Natural killer cell treated with Interleukin-12 subunit alpha and Interleukin-12 subunit beta and Interleukin-15 and Interleukin-18, amount 100 ng/mL, for 72 hours (primary cell): ENCODE measurements around the gene MYO18A. TPM values are rescaled to one million over a fixed set of nuclear protein-coding genes. Genes with fewer than 3 reads are reported as not detected.

Experiments
- ATAC-seq, 2 donors: fragments of 150-1000 bp; cut with Tn5 transposase in 1 of 2; sonication (Bioruptor Pico), chemical (Tn5 transposase) in 1 of 2; 2 replicates each; pipeline ENCODE4 v1.10.0; 2021
- DNase-seq: peaks from one replicate; pipeline ENCODE4 v3.0.0; 2022; ENCODE audit warnings: low spot score
- H3K27ac Mint-ChIP-seq, 2 donors: 1 replicate in 1 of 2; 2 replicates in 1 of 2; pipeline ENCODE4 v1.8.0; 2022; ENCODE audit warnings: mixed read lengths in 2 of 2, mild to moderate bottlenecking in 1 of 2, moderate library complexity in 1 of 2
- H3K27me3 Mint-ChIP-seq, 2 donors: 1 replicate in 1 of 2; 2 replicates in 1 of 2; pipeline ENCODE4 v1.8.0; 2022; ENCODE audit warnings: mixed read lengths in 2 of 2
- H3K36me3 Mint-ChIP-seq: one replicate; pipeline ENCODE4 v1.8.0; 2022; ENCODE audit warnings: mixed read lengths
- H3K4me1 Mint-ChIP-seq, 2 donors: 1 replicate in 1 of 2; 2 replicates in 1 of 2; pipeline ENCODE4 v1.8.0; 2022; ENCODE audit warnings: low read depth in 2 of 2, mixed read lengths in 2 of 2, mild to moderate bottlenecking in 1 of 2
- H3K4me3 Mint-ChIP-seq: one replicate; pipeline ENCODE4 v1.8.0; 2022; ENCODE audit warnings: mixed read lengths
- H3K9me3 Mint-ChIP-seq: 2 replicates; pipeline ENCODE4 v1.8.0; 2022; ENCODE audit warnings: mixed read lengths
- total RNA-seq, 2 donors: library from RNA; stranded (reverse); gene quantifications; one replicate each; pipeline ENCODE4 v1.2.3, GENCODE V29; 2022

MYO18A gene
- total RNA-seq, 2 donors from 2014 or later = 56.7 to 60.9 TPM

DNA sequence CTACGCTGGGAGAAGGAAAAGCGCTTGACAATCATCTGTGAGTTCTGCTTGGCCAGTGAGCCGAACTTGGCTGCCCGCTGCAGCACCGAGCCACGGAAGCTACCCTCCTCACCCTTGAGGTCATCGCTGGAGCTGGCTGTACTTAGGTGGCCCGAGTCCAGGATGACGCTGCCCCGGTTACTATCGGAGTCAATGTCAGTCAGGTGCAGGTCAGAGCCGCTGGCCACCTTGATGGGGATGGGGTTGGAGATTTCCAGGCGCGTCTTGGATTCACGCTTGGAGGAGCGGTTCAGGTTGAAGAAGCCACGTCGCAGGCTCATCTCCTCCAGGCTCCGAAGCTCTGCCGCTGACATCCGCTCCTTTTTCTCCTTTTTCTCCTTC lies 13.7 kb downstream of the MYO18A start:
- Mint-ChIP-seq H3K27ac (no peak overlapping the region), H3K27me3 (no peaks in the 10 kb centered on the region), H3K9me3 (no peaks in the 10 kb centered on the region), H3K36me3 (no peaks in the 10 kb centered on the region), H3K4me1 (no peaks in the 10 kb centered on the region), H3K4me3 (no peak overlapping the region)
- DNase-seq = no peak
- no peak for ATAC-seq

DNA sequence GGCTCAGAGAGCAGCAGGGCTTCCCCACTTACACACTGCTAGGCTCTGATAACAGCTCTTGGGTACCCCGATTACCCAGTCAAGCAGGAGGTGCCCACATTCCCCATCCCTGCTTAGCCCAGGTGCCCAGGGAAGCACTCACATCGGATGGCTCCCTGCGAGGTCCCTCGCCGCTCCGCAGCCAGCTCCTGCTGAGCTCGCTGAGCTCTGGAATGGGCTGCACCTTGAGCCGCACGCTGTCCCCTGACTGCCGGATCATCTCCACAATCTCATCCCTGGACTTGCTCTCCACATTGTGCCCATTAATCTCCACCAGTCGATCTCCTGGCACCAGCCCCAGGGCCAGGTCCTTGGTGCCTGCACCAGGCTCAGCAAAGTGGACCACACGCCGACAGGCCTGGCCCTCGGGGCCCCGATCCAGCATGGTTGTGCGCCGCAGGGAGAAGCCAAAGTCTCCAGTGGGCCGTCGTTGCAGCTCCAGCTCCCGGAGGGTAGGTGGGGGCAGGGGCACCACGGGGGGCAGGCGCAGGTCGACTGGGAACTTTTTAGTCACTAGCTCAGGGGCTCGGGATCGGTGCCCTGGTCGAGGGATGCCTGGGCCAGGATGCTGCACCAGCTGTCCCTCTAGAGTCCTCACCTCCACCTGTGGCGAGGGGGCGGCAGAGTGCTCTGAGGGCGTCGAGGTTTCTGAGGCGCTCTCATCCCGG lies 14.2 kb downstream of the MYO18A start:
- Mint-ChIP-seq H3K4me1 (no peaks in the 10 kb centered on the region), H3K4me3 (no peak overlapping the region), H3K9me3 (no peaks in the 10 kb centered on the region), H3K27ac (no peak overlapping the region), H3K27me3 (no peaks in the 10 kb centered on the region), H3K36me3 (no peaks in the 10 kb centered on the region)
- ATAC-seq (peak in 1 of 2 donors; percentile 31), DNase-seq (no peak)

DNA sequence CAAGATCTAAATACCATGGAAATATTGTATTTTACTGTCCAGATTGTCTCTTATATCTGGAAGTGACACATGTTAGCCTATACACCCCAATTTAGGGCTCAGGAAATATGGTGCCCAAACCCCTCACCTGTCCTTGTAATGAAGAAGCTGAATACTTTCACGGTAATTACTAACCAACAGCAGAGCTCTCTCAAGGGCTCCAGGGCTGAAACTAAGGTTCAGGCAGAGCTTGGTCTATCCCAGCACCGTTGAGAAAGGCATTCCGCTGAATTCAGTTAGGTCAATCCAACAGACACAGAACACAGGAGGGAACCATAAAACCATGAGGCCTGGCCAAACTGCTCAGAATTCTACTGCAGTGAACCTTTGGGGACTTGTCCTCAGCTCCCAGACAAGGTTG lies 14.9 kb downstream of the MYO18A start:
- DNase-seq = no peak
- no peak for ATAC-seq
- no peaks in the 10 kb centered on the region for H3K9me3 Mint-ChIP-seq
- H3K4me1 Mint-ChIP-seq = no peaks in the 10 kb centered on the region
- no peak overlapping the region for H3K4me3 Mint-ChIP-seq
- H3K36me3 Mint-ChIP-seq = no peaks in the 10 kb centered on the region
- H3K27ac Mint-ChIP-seq = no peak overlapping the region
- H3K27me3 Mint-ChIP-seq = no peaks in the 10 kb centered on the region

DNA sequence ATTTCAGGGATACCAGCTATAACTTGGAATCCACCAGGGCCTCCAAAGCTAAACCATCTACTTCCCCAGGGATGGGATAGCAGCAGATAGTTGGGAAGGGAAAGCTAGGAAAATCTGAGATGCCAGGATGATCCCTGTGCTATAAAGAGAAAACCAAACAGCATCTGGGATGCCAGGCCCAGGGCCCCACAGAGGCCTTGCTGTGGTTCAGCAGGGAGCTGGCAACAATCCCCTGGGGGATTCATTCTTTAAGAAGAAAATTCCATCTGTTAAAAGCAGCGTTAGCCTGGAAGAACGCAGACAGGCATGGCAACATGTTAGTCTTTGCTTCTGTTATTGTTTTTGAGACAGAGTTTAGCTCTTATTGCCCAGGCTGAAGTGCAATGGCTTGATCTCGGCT lies 16.6 kb downstream of the MYO18A start:
- Mint-ChIP-seq H3K27ac (no peak overlapping the region), H3K4me1 (peaks cover 5 to 7% of the 10 kb centered on the region in 2 donors), H3K9me3 (no peaks in the 10 kb centered on the region), H3K4me3 (no peak overlapping the region), H3K36me3 (no peaks in the 10 kb centered on the region), H3K27me3 (no peaks in the 10 kb centered on the region)
- DNase-seq = no peak
- no peak for ATAC-seq

DNA sequence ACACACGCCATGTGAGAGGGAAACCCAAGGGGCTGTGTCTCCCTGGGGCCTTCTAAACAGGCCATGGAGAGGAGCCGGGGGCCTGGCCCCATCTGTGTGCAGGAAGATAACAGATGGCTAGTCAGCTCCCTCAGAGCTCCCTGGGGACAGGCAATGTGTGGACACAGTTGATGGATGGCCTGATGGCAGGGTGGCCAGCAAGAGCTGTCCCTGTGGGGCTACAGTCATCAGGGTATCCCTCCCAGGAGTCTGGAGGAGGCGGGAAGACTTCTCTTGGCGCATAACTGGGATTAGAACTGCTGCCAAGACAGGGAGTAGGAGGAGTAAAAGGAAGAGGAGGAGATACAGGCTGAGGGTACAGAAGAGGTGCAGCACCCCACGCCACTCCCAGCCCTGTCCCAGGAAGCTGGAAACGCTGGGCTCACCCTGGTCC lies 17.3 kb downstream of the MYO18A start:
- no peaks in the 10 kb centered on the region for H3K27me3 Mint-ChIP-seq

DNA sequence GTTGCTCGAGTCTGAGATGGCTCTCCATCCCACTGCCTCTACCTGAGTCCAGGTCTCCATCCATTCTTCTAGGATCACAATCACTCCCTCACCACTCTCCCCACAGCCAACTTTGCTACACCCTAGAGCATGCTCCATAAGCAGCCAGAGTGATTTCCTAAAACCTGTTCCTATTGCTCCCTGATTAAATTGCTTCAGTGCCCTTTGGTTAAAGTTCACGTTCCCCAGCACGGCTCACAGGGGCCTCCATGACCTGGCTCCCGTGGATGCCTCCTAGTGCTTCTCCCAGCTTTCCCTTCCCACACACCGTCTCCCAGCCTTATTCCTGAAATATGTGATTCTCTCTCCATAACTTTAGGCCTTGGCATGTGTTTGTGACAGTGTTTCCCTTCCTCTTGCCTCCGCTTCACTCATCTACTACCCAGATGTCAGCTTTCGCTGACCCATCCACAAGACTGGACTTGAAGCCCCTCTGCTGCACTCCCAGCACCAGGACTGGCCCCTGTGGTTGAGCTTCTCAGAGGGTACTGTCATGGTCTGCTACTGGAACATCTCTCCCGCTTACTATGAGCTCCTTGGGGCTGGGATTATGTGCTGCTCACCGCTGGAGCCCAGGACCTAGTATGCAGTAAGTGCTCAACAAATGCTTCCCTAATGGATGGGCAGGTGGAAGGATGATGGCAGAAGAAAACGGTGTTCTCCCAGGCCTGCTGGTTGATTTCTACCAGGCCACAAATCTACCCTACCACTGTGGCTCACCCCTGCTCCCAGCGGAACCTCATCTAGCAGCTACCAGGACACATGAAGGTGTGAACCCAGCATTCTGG lies 17.9 kb downstream of the MYO18A start:
- H3K4me1 Mint-ChIP-seq = peaks cover 5 to 7% of the 10 kb centered on the region in 2 donors

More for the DNA sequence above, 17.3 kb downstream of the MYO18A start:
- Mint-ChIP-seq H3K4me3 (no peak overlapping the region), H3K27ac (no peak overlapping the region), H3K4me1 (peaks cover 5 to 7% of the 10 kb centered on the region in 2 donors), H3K36me3 (no peaks in the 10 kb centered on the region), H3K9me3 (no peaks in the 10 kb centered on the region)
- DNase-seq (no peak), ATAC-seq (peak in 1 of 2 donors; percentile 13)

DNA sequence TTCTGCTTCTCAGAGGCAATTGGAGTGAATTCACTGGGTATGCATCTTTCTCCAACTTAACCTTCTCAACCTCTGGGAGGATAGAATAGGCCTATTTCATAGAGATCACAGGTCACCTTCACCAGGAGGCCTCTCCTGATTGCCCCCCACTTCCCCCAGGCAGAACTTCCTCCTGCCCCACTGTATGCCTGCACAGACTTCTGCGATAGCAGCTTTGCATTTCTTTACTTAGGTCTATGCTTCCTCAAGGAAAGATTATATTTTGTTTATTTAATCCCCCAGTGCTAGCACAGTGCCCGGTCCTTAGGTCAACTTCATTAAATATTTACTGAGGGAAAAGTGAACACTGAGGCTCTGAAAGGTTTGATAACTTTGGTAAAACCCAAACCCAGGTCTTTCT lies 19.9 kb downstream of the MYO18A start:
- DNase-seq (no peak), ATAC-seq (no peak)
- no peaks in the 10 kb centered on the region for H3K9me3 Mint-ChIP-seq
- no peaks in the 10 kb centered on the region for H3K27me3 Mint-ChIP-seq
- H3K36me3 Mint-ChIP-seq = no peaks in the 10 kb centered on the region
- peaks cover 10 to 11% of the 10 kb centered on the region in 2 donors for H3K4me1 Mint-ChIP-seq
- peak overlapping the region in 1 of 2 donors; percentile 9 for H3K27ac Mint-ChIP-seq
- no peak overlapping the region for H3K4me3 Mint-ChIP-seq

More for the DNA sequence above, 17.9 kb downstream of the MYO18A start:
- DNase-seq (no peak), ATAC-seq (no peak)
- Mint-ChIP-seq H3K36me3 (no peaks in the 10 kb centered on the region), H3K9me3 (no peaks in the 10 kb centered on the region), H3K4me3 (no peak overlapping the region), H3K27me3 (no peaks in the 10 kb centered on the region), H3K27ac (no peak overlapping the region)

DNA sequence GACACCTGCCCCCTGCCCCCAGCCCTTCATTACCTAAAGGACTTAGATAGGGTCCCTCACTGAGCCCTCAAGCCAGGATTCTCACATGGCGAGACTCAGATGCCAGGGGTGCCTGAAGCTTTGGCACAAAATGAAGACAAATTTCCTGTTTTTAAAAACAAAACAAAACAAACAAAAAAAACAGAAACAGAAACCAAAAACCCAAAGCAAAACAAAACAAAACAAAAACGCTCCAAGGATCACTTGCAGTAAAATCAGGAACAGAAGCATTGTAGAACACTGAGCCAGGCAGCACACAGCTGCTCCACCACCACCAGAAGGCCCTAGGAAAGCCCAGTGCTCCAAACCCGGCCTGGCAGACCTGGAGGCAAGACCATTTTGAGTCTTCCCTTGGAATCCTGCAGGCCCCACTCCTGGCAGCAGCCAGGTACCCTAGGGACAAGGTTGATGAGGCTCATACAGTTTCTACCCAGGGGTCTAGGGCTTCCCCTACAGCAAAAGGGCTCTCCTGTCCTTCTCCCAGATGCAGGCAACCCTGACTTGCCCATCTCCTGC lies 20.8 kb downstream of the MYO18A start:
- Mint-ChIP-seq H3K4me1 (peaks cover 18 to 19% of the 10 kb centered on the region in 2 donors), H3K4me3 (peak overlapping the region; percentile 3), H3K27me3 (no peaks in the 10 kb centered on the region), H3K36me3 (no peaks in the 10 kb centered on the region), H3K9me3 (no peaks in the 10 kb centered on the region), H3K27ac (peak overlapping the region; percentile 9 to 60)
- no peak for ATAC-seq
- no peak for DNase-seq

DNA sequence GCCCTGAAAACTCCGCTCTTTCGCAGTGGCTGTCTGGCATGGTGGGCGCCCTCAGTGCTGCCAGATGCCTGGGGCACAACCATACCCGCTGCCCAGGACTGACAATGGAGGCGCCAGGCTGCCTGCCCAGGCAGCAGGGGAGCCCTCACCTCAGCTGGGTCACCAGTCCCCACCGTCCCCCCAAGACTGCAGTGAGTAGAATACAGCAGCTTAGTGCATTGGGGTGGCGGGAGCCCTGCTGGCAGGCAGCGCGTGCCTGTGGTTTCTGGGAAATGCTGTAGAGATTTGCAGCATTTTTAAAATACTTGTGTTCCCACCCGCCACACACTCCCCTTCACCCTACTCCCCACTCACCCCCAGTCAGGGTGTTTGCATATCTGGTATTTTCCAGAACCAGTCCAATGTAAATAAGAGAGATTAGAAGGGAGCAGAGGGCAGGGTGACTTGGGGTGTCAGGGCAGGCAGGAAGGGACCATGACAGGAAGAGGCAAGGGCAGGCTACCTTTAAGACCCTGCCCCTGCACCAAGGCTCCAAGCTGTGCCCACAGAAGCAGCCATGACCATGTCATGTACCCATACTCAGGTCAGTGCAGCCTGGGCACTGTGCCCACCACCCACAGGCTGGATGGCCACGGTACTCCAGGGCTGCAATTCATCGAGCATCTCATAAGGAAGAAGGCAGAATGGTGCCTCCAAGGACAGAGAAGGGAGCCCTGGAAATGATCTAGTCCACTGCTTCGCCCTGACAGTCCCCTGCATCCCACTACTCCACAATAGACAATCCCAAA lies 21.5 kb downstream of the MYO18A start:
- no peaks in the 10 kb centered on the region for H3K9me3 Mint-ChIP-seq
- peak overlapping the region; percentile 9 to 60 for H3K27ac Mint-ChIP-seq
- peaks cover 23 to 26% of the 10 kb centered on the region in 2 donors for H3K4me1 Mint-ChIP-seq
- no peaks in the 10 kb centered on the region for H3K27me3 Mint-ChIP-seq
- DNase-seq (no peak), ATAC-seq (no peak)
- H3K36me3 Mint-ChIP-seq = no peaks in the 10 kb centered on the region
- peak overlapping the region; percentile 3 for H3K4me3 Mint-ChIP-seq

DNA sequence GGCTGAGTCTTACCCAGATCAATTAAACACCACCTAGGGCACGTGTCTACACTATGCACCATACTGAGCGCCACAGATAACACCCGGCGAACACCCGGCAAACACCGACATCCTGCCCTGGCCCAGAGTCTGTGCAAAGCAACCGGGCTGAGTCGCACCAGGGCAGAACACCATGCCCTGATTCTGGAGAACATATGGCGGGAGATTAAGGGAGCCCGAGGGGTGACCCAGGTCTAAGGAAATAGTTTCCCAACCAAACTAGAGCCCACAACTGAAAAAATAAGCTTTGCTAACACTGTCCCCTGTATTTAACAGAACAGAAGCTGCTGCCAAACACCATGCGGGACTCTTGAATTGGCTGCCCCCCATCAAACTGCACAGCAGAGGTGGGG lies 22.1 kb downstream of the MYO18A start:
- no peaks in the 10 kb centered on the region for H3K9me3 Mint-ChIP-seq
- ATAC-seq (no peak), DNase-seq (no peak)
- no peaks in the 10 kb centered on the region for H3K36me3 Mint-ChIP-seq
- peaks cover 26 to 29% of the 10 kb centered on the region in 2 donors for H3K4me1 Mint-ChIP-seq
- H3K27ac Mint-ChIP-seq = no peak overlapping the region
- no peak overlapping the region for H3K4me3 Mint-ChIP-seq
- no peaks in the 10 kb centered on the region for H3K27me3 Mint-ChIP-seq

DNA sequence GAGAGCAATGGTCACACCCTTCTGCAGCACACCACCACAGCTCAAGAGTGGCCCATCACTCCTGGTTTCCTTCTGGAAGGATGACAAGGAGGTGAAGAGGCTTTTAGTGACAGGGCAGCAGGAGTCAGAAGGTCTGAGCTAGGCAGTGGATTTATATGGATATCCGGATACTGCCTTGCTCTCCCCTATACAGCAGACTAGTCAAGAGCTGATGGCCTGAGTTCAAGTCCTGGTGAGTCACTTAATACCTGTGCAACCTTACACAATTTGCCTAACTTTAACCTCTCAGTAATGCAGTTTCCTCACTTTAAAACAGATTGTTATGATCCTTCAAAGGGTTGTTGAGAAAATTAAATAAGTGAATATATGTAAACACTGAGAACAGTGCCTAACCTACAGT lies 22.9 kb downstream of the MYO18A start:
- no peak for DNase-seq
- no peaks in the 10 kb centered on the region for H3K27me3 Mint-ChIP-seq
- H3K4me3 Mint-ChIP-seq = no peak overlapping the region
- ATAC-seq = no peak
- no peaks in the 10 kb centered on the region for H3K36me3 Mint-ChIP-seq
- H3K9me3 Mint-ChIP-seq = no peaks in the 10 kb centered on the region
- peaks cover 26 to 29% of the 10 kb centered on the region in 2 donors for H3K4me1 Mint-ChIP-seq
- H3K27ac Mint-ChIP-seq = peak overlapping the region in 1 of 2 donors; percentile 95

DNA sequence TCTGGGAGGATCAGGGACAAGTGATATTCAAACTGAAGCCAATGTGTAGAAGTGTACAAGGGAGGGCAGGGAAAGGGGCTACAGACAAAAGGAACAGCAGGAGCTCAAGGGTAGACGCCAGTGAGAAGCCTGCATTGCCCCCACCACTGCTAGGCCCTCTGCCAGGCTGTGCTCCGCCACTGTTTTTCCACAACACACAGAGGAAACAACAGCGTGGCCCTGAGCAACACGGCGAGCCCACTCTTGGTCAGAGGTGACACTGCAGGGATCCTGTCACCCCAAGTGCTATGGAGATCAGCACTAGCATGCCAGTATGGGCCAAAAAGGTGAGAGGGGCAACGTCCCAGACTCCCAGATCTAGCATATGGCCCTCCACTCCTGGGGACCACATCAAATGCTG lies 23.4 kb downstream of the MYO18A start:
- no peak for DNase-seq
- no peaks in the 10 kb centered on the region for H3K27me3 Mint-ChIP-seq
- no peak overlapping the region for H3K4me3 Mint-ChIP-seq
- no peaks in the 10 kb centered on the region for H3K36me3 Mint-ChIP-seq
- no peak for ATAC-seq
- peak overlapping the region in 1 of 2 donors; percentile 95 for H3K27ac Mint-ChIP-seq
- peaks cover 26 to 29% of the 10 kb centered on the region in 2 donors for H3K4me1 Mint-ChIP-seq
- no peaks in the 10 kb centered on the region for H3K9me3 Mint-ChIP-seq

DNA sequence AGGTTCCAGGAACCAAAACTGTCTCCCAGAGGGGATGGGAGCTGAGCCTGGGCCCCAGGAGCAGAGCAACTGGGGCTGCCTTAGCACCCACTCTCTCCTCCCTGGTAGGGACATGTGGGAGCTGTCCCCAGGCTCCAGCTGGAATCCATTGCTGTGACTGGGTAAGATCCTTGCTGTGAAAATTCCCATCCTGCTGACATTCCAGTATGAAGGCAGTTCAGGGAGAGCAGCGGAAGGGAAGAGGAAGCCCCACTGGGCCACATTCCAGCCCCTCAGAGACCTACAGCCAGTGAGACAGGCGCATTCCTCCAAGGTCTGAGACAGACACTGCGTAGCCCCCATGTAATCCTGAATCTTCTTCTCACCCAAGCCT lies 24.2 kb downstream of the MYO18A start:
- H3K4me3 Mint-ChIP-seq = no peak overlapping the region

More for the DNA sequence above, 24.2 kb downstream of the MYO18A start:
- Mint-ChIP-seq H3K27ac (peak overlapping the region; percentile 86 to 95), H3K27me3 (no peaks in the 10 kb centered on the region), H3K36me3 (no peaks in the 10 kb centered on the region), H3K9me3 (no peaks in the 10 kb centered on the region), H3K4me1 (peaks cover 26 to 29% of the 10 kb centered on the region in 2 donors)
- DNase-seq = no peak
- ATAC-seq = no peak
